Liver (tissue), 9 donors: ENCODE results near the gene ATP5F1D. TPM values are rescaled to one million over a fixed set of nuclear protein-coding genes. Genes with fewer than 3 reads are reported as not detected.

Experiments
- DNase-seq: peaks from one replicate; pipeline ENCODE4 v3.0.0-alpha.2; 2017; ENCODE audit warnings: low spot score
- H3K27ac ChIP-seq, 2 donors: one replicate each; pipeline ENCODE4 v1.7.0; 2013; ENCODE audit warnings: inconsistent platforms in 2 of 2, low read length in 2 of 2, control low read depth in 1 of 2, low read depth in 1 of 2, mild to moderate bottlenecking in 1 of 2
- H3K27me3 ChIP-seq, 4 donors: one replicate each; pipeline versions ENCODE4 v1.6.1 to v1.7.0; 2013; ENCODE audit warnings: low read length in 3 of 4, inconsistent platforms in 1 of 4, mild to moderate bottlenecking in 1 of 4, moderate library complexity in 1 of 4; ENCODE audit not compliant: control insufficient read depth in 4 of 4, insufficient read depth in 4 of 4
- H3K36me3 ChIP-seq, 4 donors: one replicate each; pipeline versions ENCODE4 v1.6.1 to v1.7.0; 2013; ENCODE audit warnings: low read length in 3 of 4, mild to moderate bottlenecking in 3 of 4, low read depth in 1 of 4, moderate library complexity in 1 of 4; ENCODE audit not compliant: control insufficient read depth in 4 of 4, insufficient read depth in 3 of 4
- H3K4me1 ChIP-seq, 4 donors: one replicate each; pipeline versions ENCODE4 v1.6.1 to v1.7.0; 2013; ENCODE audit warnings: low read length in 3 of 4, mild to moderate bottlenecking in 3 of 4, moderate library complexity in 1 of 4; ENCODE audit not compliant: control insufficient read depth in 4 of 4, insufficient read depth in 4 of 4
- H3K4me3 ChIP-seq, 3 donors: one replicate each; pipeline versions ENCODE4 v1.6.1 to v1.7.0; 2013; ENCODE audit warnings: low read length in 3 of 3, control low read depth in 1 of 3, low read depth in 1 of 3, mild to moderate bottlenecking in 1 of 3
- H3K9ac ChIP-seq, 2 donors: one replicate each; pipeline ENCODE4 v1.7.0; 2013; ENCODE audit warnings: low read length in 2 of 2, mild to moderate bottlenecking in 2 of 2, moderate library complexity in 2 of 2, control low read depth in 1 of 2, low read depth in 1 of 2
- H3K9me3 ChIP-seq, 4 donors: one replicate each; pipeline versions ENCODE4 v1.6.1 to v1.7.0; 2013; ENCODE audit warnings: low read length in 3 of 4; ENCODE audit not compliant: control insufficient read depth in 4 of 4
- EGR1 ChIP-seq, 2 donors: IDR thresholded peaks; 2 replicates each; pipeline ENCODE4 v1.6.1; 2016 to 2018; ENCODE audit warnings: antibody characterized with exemption in 2 of 2, low read depth in 2 of 2
- FOXA1 ChIP-seq: IDR thresholded peaks from 2 replicates; pipeline ENCODE4 v1.6.1; 2016; ENCODE audit warnings: antibody characterized with exemption
- FOXA2 ChIP-seq: IDR thresholded peaks from 2 replicates; pipeline ENCODE4 v1.6.1; 2016; ENCODE audit warnings: antibody characterized with exemption
- GABPA ChIP-seq, 2 donors: IDR thresholded peaks in 1 of 2; conservative IDR thresholded peaks in 1 of 2; 2 replicates each; pipeline ENCODE4 v1.6.1; 2016; ENCODE audit warnings: antibody characterized with exemption in 2 of 2, mild to moderate bottlenecking in 1 of 2, moderate library complexity in 1 of 2
- HNF4A ChIP-seq, 2 donors: conservative IDR thresholded peaks; 2 replicates each; pipeline ENCODE4 v1.6.1; 2016; ENCODE audit warnings: antibody characterized with exemption in 2 of 2, mild to moderate bottlenecking in 2 of 2
- HNF4G ChIP-seq: IDR thresholded peaks from 2 replicates; pipeline ENCODE4 v1.6.1; 2016; ENCODE audit warnings: antibody characterized with exemption
- JUND ChIP-seq, 2 donors: IDR thresholded peaks; 2 replicates each; pipeline ENCODE4 v1.6.1; 2016; ENCODE audit warnings: antibody characterized with exemption in 2 of 2
- NR2F2 ChIP-seq: IDR thresholded peaks from 2 replicates; pipeline ENCODE4 v1.6.1; 2016; ENCODE audit warnings: antibody characterized with exemption
- RAD21 ChIP-seq, 2 donors: IDR thresholded peaks; 2 replicates each; pipeline ENCODE4 v1.6.1; 2016; ENCODE audit warnings: antibody characterized with exemption in 2 of 2, mild to moderate bottlenecking in 2 of 2
- RXRA ChIP-seq, 2 donors: IDR thresholded peaks; 2 replicates each; pipeline ENCODE4 v1.6.1; 2017 to 2018; ENCODE audit warnings: antibody characterized with exemption in 2 of 2, mild to moderate bottlenecking in 1 of 2
- SP1 ChIP-seq: IDR thresholded peaks from 2 replicates; pipeline ENCODE4 v1.6.1; 2018; ENCODE audit warnings: antibody characterized with exemption, mild to moderate bottlenecking
- TAF1 ChIP-seq: conservative IDR thresholded peaks from 2 replicates; pipeline ENCODE4 v1.6.1; 2016; ENCODE audit warnings: antibody characterized with exemption, mild to moderate bottlenecking
- YY1 ChIP-seq: IDR thresholded peaks from 2 replicates; pipeline ENCODE4 v1.6.1; 2016; ENCODE audit warnings: antibody characterized with exemption, mild to moderate bottlenecking
- WGBS: extraction: QIAGEN DNeasy Blood & Tissue Kit; methylation state at CpG from one replicate; pipeline ENCODE4 v1.1.7; 2013; 5-methylcytosine and 5-hydroxymethylcytosine counted together
- polyA plus RNA-seq, 2 donors: library from polyadenylated mRNA; stranded (reverse) in 1 of 2; unstranded in 1 of 2; fragments of 200-250 nt in 1 of 2; fragments of >200 nt in 1 of 2; fragmentation: Nextera tagmentation in 1 of 2; extraction: Ambion mirVana in 1 of 2; gene quantifications; one replicate each; pipeline versions ENCODE4 v1.2.1 to v1.2.3, GENCODE V29; 2013 to 2015
- total RNA-seq, 2 donors: library from RNA; depleted of rRNA; stranded (reverse); fragments of >200 nt; gene quantifications; one replicate each; pipeline ENCODE4 v1.2.3, GENCODE V29; 2014
- TF ChIP-seq, protein P1 (sequence below): IDR thresholded peaks from 2 replicates; pipeline ENCODE4 v1.6.1; 2016; ENCODE audit warnings: antibody characterized with exemption
- TF ChIP-seq, protein P2 (sequence below): IDR thresholded peaks from 2 replicates; pipeline ENCODE4 v1.6.1; 2016; ENCODE audit warnings: antibody characterized with exemption
- TF ChIP-seq, protein P3 (sequence below): IDR thresholded peaks from 2 replicates; pipeline ENCODE4 v1.6.1; 2016; ENCODE audit warnings: antibody characterized with exemption, mild to moderate bottlenecking
- TF ChIP-seq, protein P4 (sequence below): IDR thresholded peaks from 2 replicates; pipeline ENCODE4 v1.6.1; 2016; ENCODE audit warnings: antibody characterized with exemption
- TF ChIP-seq, protein P5 (sequence below): fragments of 150-350 bp; IDR thresholded peaks from 2 replicates; pipeline ENCODE4 v1.5.1; 2017; ENCODE audit warnings: improper control_type of control experiment, low read depth, low read length; ENCODE audit not compliant: missing input control
- donor health status: healthy.
- donor health status: healthy.
- donor health status: healthy.
- donor health status: healthy.
- donor health status: healthy.

Gene ATP5F1D
- total and polyA plus RNA-seq, 4 donors: 20.2 to 315 (median 145) TPM

DNA sequence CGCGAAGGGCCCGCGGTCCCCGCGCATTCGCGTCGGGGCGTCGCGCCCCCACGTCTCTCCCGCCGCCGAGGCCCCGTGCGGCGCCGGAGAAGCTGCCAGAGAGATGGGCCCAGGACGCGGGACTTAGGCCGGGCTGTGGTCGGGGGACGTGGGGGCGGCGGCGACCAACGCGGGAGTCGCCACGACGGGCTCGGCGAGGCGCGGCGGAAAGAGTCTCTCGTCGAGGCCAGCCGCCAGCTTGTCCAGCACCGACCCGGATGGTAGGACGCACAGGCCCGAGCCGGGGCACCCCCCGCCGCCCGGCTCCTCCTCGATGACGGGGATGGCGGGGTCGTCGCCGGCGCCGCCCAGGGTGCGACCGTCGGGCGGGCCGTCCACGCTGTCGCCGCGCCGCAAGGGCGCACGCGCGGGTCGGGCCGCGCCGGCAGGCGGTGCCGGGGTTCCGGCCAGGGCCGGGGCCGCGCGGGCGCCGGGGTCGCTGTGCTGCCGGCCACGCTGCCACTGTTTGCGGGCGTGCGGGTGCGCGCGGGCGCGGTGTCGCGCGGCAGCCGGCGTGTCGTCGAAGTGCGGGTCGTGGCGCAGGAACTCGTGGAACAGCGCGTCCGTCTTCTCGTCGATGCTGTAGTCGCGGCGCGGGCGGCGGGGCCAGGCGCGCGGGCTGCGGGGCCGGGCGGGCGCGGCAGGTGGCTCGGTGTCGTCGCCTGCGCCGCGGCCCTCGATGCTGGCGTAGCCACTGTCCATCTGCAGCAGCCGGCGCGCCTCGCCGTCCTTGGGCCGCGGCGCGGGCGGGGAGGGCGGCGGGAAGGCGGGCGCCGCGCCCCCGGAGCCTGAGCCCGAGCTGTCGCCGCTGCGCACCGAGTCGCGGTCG lies 12.3 kb upstream of the ATP5F1D start:
- TF ChIP-seq, protein P1, sequence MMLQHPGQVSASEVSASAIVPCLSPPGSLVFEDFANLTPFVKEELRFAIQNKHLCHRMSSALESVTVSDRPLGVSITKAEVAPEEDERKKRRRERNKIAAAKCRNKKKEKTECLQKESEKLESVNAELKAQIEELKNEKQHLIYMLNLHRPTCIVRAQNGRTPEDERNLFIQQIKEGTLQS: no peak
- TF ChIP-seq RXRA (IDR thresholded peaks at IDR 0.05) (no peak), NR2F2 (no peak), SP1 (no peak), TAF1 (no peak), RAD21 (IDR thresholded peaks at IDR 0.05) (no peak), FOXA2 (no peak), HNF4G (no peak), JUND (IDR thresholded peaks at IDR 0.05) (no peak), EGR1 (IDR thresholded peaks at IDR 0.05; ENCODE audit: low read depth in 2 of 2) (no peak), GABPA (IDR thresholded peaks at IDR 0.05 in 1 of 2, conservative IDR thresholded peaks at IDR 0.05 in 1 of 2) (no peak), HNF4A (conservative IDR thresholded peaks at IDR 0.05) (no peak), YY1 (no peak), FOXA1 (no peak)
- TF ChIP-seq, protein P2, sequence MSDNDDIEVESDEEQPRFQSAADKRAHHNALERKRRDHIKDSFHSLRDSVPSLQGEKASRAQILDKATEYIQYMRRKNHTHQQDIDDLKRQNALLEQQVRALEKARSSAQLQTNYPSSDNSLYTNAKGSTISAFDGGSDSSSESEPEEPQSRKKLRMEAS: no peak
- TF ChIP-seq, protein P3, sequence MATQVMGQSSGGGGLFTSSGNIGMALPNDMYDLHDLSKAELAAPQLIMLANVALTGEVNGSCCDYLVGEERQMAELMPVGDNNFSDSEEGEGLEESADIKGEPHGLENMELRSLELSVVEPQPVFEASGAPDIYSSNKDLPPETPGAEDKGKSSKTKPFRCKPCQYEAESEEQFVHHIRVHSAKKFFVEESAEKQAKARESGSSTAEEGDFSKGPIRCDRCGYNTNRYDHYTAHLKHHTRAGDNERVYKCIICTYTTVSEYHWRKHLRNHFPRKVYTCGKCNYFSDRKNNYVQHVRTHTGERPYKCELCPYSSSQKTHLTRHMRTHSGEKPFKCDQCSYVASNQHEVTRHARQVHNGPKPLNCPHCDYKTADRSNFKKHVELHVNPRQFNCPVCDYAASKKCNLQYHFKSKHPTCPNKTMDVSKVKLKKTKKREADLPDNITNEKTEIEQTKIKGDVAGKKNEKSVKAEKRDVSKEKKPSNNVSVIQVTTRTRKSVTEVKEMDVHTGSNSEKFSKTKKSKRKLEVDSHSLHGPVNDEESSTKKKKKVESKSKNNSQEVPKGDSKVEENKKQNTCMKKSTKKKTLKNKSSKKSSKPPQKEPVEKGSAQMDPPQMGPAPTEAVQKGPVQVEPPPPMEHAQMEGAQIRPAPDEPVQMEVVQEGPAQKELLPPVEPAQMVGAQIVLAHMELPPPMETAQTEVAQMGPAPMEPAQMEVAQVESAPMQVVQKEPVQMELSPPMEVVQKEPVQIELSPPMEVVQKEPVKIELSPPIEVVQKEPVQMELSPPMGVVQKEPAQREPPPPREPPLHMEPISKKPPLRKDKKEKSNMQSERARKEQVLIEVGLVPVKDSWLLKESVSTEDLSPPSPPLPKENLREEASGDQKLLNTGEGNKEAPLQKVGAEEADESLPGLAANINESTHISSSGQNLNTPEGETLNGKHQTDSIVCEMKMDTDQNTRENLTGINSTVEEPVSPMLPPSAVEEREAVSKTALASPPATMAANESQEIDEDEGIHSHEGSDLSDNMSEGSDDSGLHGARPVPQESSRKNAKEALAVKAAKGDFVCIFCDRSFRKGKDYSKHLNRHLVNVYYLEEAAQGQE: no peak
- TF ChIP-seq, protein P4, sequence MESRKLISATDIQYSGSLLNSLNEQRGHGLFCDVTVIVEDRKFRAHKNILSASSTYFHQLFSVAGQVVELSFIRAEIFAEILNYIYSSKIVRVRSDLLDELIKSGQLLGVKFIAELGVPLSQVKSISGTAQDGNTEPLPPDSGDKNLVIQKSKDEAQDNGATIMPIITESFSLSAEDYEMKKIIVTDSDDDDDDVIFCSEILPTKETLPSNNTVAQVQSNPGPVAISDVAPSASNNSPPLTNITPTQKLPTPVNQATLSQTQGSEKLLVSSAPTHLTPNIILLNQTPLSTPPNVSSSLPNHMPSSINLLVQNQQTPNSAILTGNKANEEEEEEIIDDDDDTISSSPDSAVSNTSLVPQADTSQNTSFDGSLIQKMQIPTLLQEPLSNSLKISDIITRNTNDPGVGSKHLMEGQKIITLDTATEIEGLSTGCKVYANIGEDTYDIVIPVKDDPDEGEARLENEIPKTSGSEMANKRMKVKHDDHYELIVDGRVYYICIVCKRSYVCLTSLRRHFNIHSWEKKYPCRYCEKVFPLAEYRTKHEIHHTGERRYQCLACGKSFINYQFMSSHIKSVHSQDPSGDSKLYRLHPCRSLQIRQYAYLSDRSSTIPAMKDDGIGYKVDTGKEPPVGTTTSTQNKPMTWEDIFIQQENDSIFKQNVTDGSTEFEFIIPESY: no peak
- TF ChIP-seq, protein P5, sequence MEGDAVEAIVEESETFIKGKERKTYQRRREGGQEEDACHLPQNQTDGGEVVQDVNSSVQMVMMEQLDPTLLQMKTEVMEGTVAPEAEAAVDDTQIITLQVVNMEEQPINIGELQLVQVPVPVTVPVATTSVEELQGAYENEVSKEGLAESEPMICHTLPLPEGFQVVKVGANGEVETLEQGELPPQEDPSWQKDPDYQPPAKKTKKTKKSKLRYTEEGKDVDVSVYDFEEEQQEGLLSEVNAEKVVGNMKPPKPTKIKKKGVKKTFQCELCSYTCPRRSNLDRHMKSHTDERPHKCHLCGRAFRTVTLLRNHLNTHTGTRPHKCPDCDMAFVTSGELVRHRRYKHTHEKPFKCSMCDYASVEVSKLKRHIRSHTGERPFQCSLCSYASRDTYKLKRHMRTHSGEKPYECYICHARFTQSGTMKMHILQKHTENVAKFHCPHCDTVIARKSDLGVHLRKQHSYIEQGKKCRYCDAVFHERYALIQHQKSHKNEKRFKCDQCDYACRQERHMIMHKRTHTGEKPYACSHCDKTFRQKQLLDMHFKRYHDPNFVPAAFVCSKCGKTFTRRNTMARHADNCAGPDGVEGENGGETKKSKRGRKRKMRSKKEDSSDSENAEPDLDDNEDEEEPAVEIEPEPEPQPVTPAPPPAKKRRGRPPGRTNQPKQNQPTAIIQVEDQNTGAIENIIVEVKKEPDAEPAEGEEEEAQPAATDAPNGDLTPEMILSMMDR: no peak
- Histone ChIP-seq H3K4me1 (peaks cover 0 to 5% (median under 1%) of the 10 kb centered on the region in 4 donors), H3K9me3 (no peaks in the 10 kb centered on the region), H3K27me3 (no peaks in the 10 kb centered on the region), H3K36me3 (peaks cover 0 to 22% (median 4%) of the 10 kb centered on the region in 4 donors), H3K9ac (no peak overlapping the region), H3K4me3 (no peak overlapping the region), H3K27ac (no peak overlapping the region)
- DNase-seq: no peak
- 95% methylated on average over 158 of the region's 158 CpGs for WGBS
